ENCODE results near the gene CEMIP.

DNA sequence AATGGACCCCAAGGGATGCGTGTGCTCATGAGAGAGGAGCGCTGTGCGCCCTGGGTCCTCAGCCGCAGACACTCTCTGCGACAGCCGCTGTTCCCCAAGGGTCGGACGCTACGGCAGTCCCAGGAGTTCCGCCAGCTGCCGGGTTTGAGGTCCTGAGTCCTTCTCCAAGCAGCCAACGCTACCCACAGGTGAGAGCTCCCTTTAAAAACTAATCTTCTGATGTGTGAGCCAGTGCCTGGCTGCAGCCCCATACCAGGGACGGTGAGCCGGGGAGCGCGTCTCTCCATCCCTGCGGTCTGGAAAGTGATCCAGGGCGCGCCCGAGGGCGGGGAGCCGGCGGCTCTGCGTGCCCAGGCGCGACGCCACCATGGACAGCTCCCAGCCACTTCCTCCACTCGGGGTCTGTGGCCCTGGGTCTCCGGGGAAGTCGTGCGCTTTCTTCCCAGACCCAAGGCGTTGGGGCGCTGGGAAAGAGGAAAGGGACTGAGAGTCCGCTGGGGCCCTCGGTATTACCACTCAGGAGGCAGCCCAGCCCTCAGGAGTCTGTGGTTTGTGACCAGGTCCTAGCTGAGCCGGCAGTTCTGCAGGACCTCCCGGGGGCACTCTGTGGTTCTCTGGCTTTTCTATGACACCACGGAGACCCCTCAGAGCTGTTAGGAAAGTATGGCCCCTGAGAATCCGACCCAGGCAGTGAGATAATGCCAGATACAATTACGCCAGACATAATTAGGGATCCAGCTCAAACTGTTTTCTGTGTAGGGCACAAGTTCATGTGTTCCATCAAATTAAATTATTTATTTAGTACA, 1.4 kb downstream of the CEMIP start:
- TF ChIP-seq REST (IDR thresholded peaks at IDR 0.05; ENCODE audit: insufficient replicate concordance, low read depth) = peak; percentile 97
- TF ChIP-seq, protein P1, sequence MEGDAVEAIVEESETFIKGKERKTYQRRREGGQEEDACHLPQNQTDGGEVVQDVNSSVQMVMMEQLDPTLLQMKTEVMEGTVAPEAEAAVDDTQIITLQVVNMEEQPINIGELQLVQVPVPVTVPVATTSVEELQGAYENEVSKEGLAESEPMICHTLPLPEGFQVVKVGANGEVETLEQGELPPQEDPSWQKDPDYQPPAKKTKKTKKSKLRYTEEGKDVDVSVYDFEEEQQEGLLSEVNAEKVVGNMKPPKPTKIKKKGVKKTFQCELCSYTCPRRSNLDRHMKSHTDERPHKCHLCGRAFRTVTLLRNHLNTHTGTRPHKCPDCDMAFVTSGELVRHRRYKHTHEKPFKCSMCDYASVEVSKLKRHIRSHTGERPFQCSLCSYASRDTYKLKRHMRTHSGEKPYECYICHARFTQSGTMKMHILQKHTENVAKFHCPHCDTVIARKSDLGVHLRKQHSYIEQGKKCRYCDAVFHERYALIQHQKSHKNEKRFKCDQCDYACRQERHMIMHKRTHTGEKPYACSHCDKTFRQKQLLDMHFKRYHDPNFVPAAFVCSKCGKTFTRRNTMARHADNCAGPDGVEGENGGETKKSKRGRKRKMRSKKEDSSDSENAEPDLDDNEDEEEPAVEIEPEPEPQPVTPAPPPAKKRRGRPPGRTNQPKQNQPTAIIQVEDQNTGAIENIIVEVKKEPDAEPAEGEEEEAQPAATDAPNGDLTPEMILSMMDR (IDR thresholded peaks at IDR 0.05; ENCODE audit: insufficient read depth, low read length) = no peak

Measured in HL-60 (cell line).